IMR-90 (cell line): Measurements from ENCODE around the gene TMC1. TPM values are rescaled to one million over a fixed set of nuclear protein-coding genes. Genes with fewer than 3 reads are reported as not detected.

Source experiments
- ATAC-seq: fragments of 200-7000 bp; cut with Tn5 transposase; 2 replicates; pipeline ENCODE4 v1.9.1; 2020; ENCODE audit warnings: low read depth, mild to moderate bottlenecking, moderate library complexity
- BruUV-seq: library from RNA; stranded (reverse); fragments of 400-500 nt; replicated peaks from 2 replicates; lab custom pipeline; 2021; lab: Mats Ljungman, UMichigan
- CTCF ChIA-PET: fragments of 300-600 bp; formaldehyde crosslinking; extraction: SDS; loops from one replicate; lab custom pipeline; 2021; ENCODE audit warnings: antibody characterized with exemption; lab: Yijun Ruan, JAX
- POLR2A ChIA-PET: fragments of 300-600 bp; sonication (Branson Sonifier 250); formaldehyde crosslinking; loops from one replicate; lab custom pipeline; 2022; ENCODE audit warnings: antibody characterized with exemption; ENCODE audit not compliant: unreplicated experiment; lab: Charles Lee
- DNase-seq: peaks from one replicate; pipeline ENCODE4 v3.0.0; 2013
- H2AFZ ChIP-seq: replicated peaks from 2 replicates; pipeline ENCODE3; 2013; ENCODE audit warnings: low read length, mild to moderate bottlenecking; ENCODE audit not compliant: poor library complexity
- H2AK5ac ChIP-seq: 2 replicates; pipeline ENCODE4 v1.6.1; 2013; ENCODE audit warnings: low read depth, low read length, inconsistent platforms
- H2AK9ac ChIP-seq: replicated peaks from 2 replicates; pipeline ENCODE3; 2013; ENCODE audit warnings: mild to moderate bottlenecking, low read depth, low read length, moderate library complexity; ENCODE audit not compliant: poor library complexity
- H2BK120ac ChIP-seq: 2 replicates; pipeline ENCODE4 v1.6.1; 2013; ENCODE audit warnings: low read depth, low read length, inconsistent platforms
- H2BK15ac ChIP-seq: 3 replicates; pipeline ENCODE4 v1.6.1; 2013; ENCODE audit warnings: low read depth, low read length, inconsistent platforms
- H2BK20ac ChIP-seq: 2 replicates; pipeline ENCODE4 v1.6.1; 2013; ENCODE audit warnings: low read depth, mild to moderate bottlenecking, inconsistent platforms, low read length, moderate library complexity
- H2BK5ac ChIP-seq: 2 replicates; pipeline ENCODE4 v1.6.1; 2013; ENCODE audit warnings: mild to moderate bottlenecking, low read depth, low read length, inconsistent platforms; ENCODE audit not compliant: poor library complexity, severe bottlenecking
- H3K14ac ChIP-seq: replicated peaks from 2 replicates; pipeline ENCODE4 v1.6.1; 2013; ENCODE audit warnings: low read depth, low read length, inconsistent platforms
- H3K18ac ChIP-seq: 2 replicates; pipeline ENCODE4 v1.6.1; 2013; ENCODE audit warnings: low read depth, low read length, control low read depth
- H3K23ac ChIP-seq: 2 replicates; pipeline ENCODE4 v1.6.1; 2013; ENCODE audit warnings: low read depth, low read length, inconsistent platforms
- H3K27ac ChIP-seq: 2 replicates; pipeline ENCODE4 v1.5.1; 2013; ENCODE audit warnings: mild to moderate bottlenecking, control low read depth, low read length; ENCODE audit not compliant: insufficient read depth
- H3K27me3 ChIP-seq: 2 replicates; pipeline ENCODE4 v1.6.1; 2013; ENCODE audit warnings: low read length; ENCODE audit not compliant: control insufficient read depth, insufficient read depth
- H3K36me3 ChIP-seq: 2 replicates; pipeline ENCODE4 v1.6.1; 2013; ENCODE audit warnings: low read length, mixed read lengths; ENCODE audit not compliant: control insufficient read depth, insufficient read depth
- H3K4ac ChIP-seq: 2 replicates; pipeline ENCODE4 v1.6.1; 2013; ENCODE audit warnings: low read depth, low read length, inconsistent platforms
- H3K4me1 ChIP-seq: 2 replicates; pipeline ENCODE4 v1.6.1; 2013; ENCODE audit warnings: low read length, mixed read lengths; ENCODE audit not compliant: control insufficient read depth, insufficient read depth
- H3K4me2 ChIP-seq: 2 replicates; pipeline ENCODE4 v1.6.1; 2013; ENCODE audit warnings: low read depth, mild to moderate bottlenecking, control low read depth, low read length, moderate library complexity
- H3K4me3 ChIP-seq: 2 replicates; pipeline ENCODE4 v1.5.1; 2013; ENCODE audit warnings: low read depth, mild to moderate bottlenecking, control low read depth, low read length, moderate library complexity; ENCODE audit not compliant: insufficient read depth
- H3K56ac ChIP-seq: 2 replicates; pipeline ENCODE4 v1.6.1; 2013; ENCODE audit warnings: low read length, inconsistent platforms; ENCODE audit not compliant: insufficient read depth; ENCODE audit errors: extremely low read depth
- H3K79me1 ChIP-seq, 2 experiments: 2 replicates each; pipeline ENCODE4 v1.6.1; 2013; ENCODE audit warnings: low read length in 2 of 2, inconsistent platforms in 1 of 2, low read depth in 1 of 2
- H3K9ac ChIP-seq: 2 replicates; pipeline ENCODE4 v1.6.1; 2013; ENCODE audit warnings: low read depth, low read length, control low read depth
- H3K9me1 ChIP-seq: 2 replicates; pipeline ENCODE4 v1.6.1; 2013; ENCODE audit warnings: low read length, inconsistent platforms; ENCODE audit not compliant: insufficient read depth
- H3K9me3 ChIP-seq: 2 replicates; pipeline ENCODE4 v1.6.1; 2013; ENCODE audit warnings: low read length; ENCODE audit not compliant: control insufficient read depth, insufficient read depth
- H4K20me1 ChIP-seq: 2 replicates; pipeline ENCODE4 v1.6.1; 2013; ENCODE audit warnings: low read length, inconsistent platforms; ENCODE audit not compliant: insufficient read depth
- H4K5ac ChIP-seq: 2 replicates; pipeline ENCODE4 v1.6.1; 2013; ENCODE audit warnings: mild to moderate bottlenecking, low read depth, low read length, control low read depth
- H4K8ac ChIP-seq, 2 experiments: 2 replicates each; pipeline ENCODE4 v1.6.1; 2013; ENCODE audit warnings: low read depth in 2 of 2, low read length in 2 of 2, control low read depth in 1 of 2, inconsistent platforms in 1 of 2
- H4K91ac ChIP-seq: 2 replicates; pipeline ENCODE4 v1.6.1; 2013; ENCODE audit warnings: low read depth, low read length, inconsistent platforms; ENCODE audit not compliant: insufficient read depth
- CEBPB ChIP-seq: IDR thresholded peaks from 2 replicates; pipeline ENCODE4 v1.6.1; 2012; ENCODE audit warnings: low read depth, low read length, improper control_type of control experiment
- CHD1 ChIP-seq: IDR thresholded peaks from 2 replicates; pipeline ENCODE4 v1.6.1; 2012; ENCODE audit warnings: low read depth, low read length, improper control_type of control experiment
- ELK1 ChIP-seq: fragments of 150-350 bp; IDR thresholded peaks from 2 replicates; pipeline ENCODE4 v1.6.1; 2016; ENCODE audit warnings: low read depth, mild to moderate bottlenecking, low read length, moderate library complexity, borderline replicate concordance
- FOS ChIP-seq: fragments of 150-350 bp; IDR thresholded peaks from 2 replicates; pipeline ENCODE4 v1.6.1; 2016; ENCODE audit warnings: low read depth, low read length
- MAZ ChIP-seq: IDR thresholded peaks from 2 replicates; pipeline ENCODE4 v1.6.1; 2012; ENCODE audit warnings: low read depth, mild to moderate bottlenecking, low read length, improper control_type of control experiment, moderate library complexity, borderline replicate concordance
- MXI1 ChIP-seq: IDR thresholded peaks from 2 replicates; pipeline ENCODE4 v1.6.1; 2012; ENCODE audit warnings: low read depth, mild to moderate bottlenecking, low read length, moderate library complexity, borderline replicate concordance
- NFE2L2 ChIP-seq: fragments of 150-350 bp; IDR thresholded peaks from 2 replicates; pipeline ENCODE4 v1.6.1; 2016; ENCODE audit warnings: low read depth, mild to moderate bottlenecking, low read length
- POLR2A ChIP-seq: IDR thresholded peaks from 2 replicates; pipeline ENCODE4 v1.6.1; 2012; ENCODE audit warnings: mild to moderate bottlenecking, low read depth, low read length
- RCOR1 ChIP-seq: IDR thresholded peaks from 2 replicates; pipeline ENCODE4 v1.6.1; 2012; ENCODE audit warnings: mild to moderate bottlenecking, low read length, improper control_type of control experiment; ENCODE audit not compliant: insufficient replicate concordance
- RFX5 ChIP-seq: IDR thresholded peaks from 2 replicates; pipeline ENCODE4 v1.8.0; 2012; ENCODE audit warnings: low read depth, mild to moderate bottlenecking, low read length, moderate library complexity
- SMC3 ChIP-seq: fragments of 150-350 bp; IDR thresholded peaks from 2 replicates; pipeline ENCODE4 v1.6.1; 2016; ENCODE audit warnings: low read depth, mild to moderate bottlenecking, antibody characterized with exemption, low read length, moderate library complexity
- WGBS, 2 experiments: methylation state at CpG; one replicate each; pipeline versions ENCODE4 v1.1.5 to v1.1.7; 2013; ENCODE audit warnings: missing lambda C conversion rate in 2 of 2; ENCODE audit not compliant: insufficient read length in 1 of 2; ENCODE audit errors: extremely low coverage in 2 of 2; 5-methylcytosine and 5-hydroxymethylcytosine counted together
- dilution Hi-C: fragments of 300-500 bp; cut with HindIII; formaldehyde crosslinking; loops from one replicate; pipeline ENCODE4 v1.14.3; 2018; ENCODE audit warnings: low sequenced_read_pairs; ENCODE audit not compliant: unreplicated experiment
- in situ Hi-C: fragments of 300-500 bp; cut with MboI; formaldehyde crosslinking; loops from 3 replicates; pipeline ENCODE4 v1.14.3; 2019; ENCODE audit warnings: low sequenced_read_pairs, inconsistent platforms, mixed read lengths
- intact Hi-C: fragments of 100-400 bp; cut with micrococcal nuclease; formaldehyde crosslinking; loops from 2 replicates; pipeline ENCODE4 v1.10.0; 2022
- polyA plus RNA-seq, 3 experiments: library from polyadenylated mRNA; depleted of rRNA; stranded (reverse); fragments of >200 nt; gene quantifications; 2 replicates each; pipeline ENCODE4 v1.2.3, GENCODE V29; 2012; ENCODE audit warnings: low replicate concordance in 1 of 3
- total RNA-seq: library from RNA; depleted of rRNA; stranded (reverse); fragments of >200 nt; gene quantifications from 2 replicates; pipeline ENCODE4 v1.2.3, GENCODE V29; 2012
- TF ChIP-seq, protein P1 (sequence below): fragments of 150-350 bp; IDR thresholded peaks from 2 replicates; pipeline ENCODE4 v1.6.1; 2017; ENCODE audit warnings: mild to moderate bottlenecking, antibody characterized with exemption, low read length, low read depth

Gene TMC1
- total and polyA plus RNA-seq, 2 of the 4 experiments (the other 2 are of a cell fraction): not detected

- BruUV-seq: no TSS peak
- no peak overlapping the region for H3K18ac ChIP-seq
- H3K4me3 ChIP-seq: no peak overlapping the region
- H3K27me3 ChIP-seq: no peaks in the 10 kb centered on the region
- ATAC-seq (no peak), DNase-seq (peak; percentile 26)
- no peak overlapping the region for H3K23ac ChIP-seq
- H3K4me1 ChIP-seq: peaks cover 9% of the 10 kb centered on the region
- H3K4ac ChIP-seq: no peak overlapping the region
- H3K56ac ChIP-seq: no peak overlapping the region
- H3K4me2 ChIP-seq: no peak overlapping the region
- H4K20me1 ChIP-seq: no peaks in the 10 kb centered on the region
- H3K9ac ChIP-seq: no peak overlapping the region
- H2AK5ac ChIP-seq: no peak overlapping the region
- no CpG with 5 or more reads among the region's 4 CpGs for WGBS, 2 experiments
- POLR2A ChIA-PET: interaction anchor here (0.6 to 0.9 kb wide), 3 partner anchors 8 to 248 kb away, joined by 3 to 4 read pairs (median 4); no protein-coding TSS in a partner anchor
- 0 out of 2 replicates have a peak, but pooled peaks cover 2% of the 10 kb centered on the region for H3K9me3 ChIP-seq
- intact Hi-C loops: loop anchor here (5.0 kb wide), 1 partner anchor 168 kb away; the partner anchor contains the start of gene ZFAND5
- in situ Hi-C loops: no loop called here
- H3K36me3 ChIP-seq: no peaks in the 10 kb centered on the region
- no peak overlapping the region for H3K14ac ChIP-seq
- H2AFZ ChIP-seq: no peak overlapping the region
- H2BK5ac ChIP-seq: no peak overlapping the region
- no peak overlapping the region for H2BK15ac ChIP-seq
- no peak overlapping the region for H4K8ac ChIP-seq
- no peak overlapping the region for H4K5ac ChIP-seq
- H3K79me1 ChIP-seq: no peaks in the 10 kb centered on the region
- no peak overlapping the region for H3K27ac ChIP-seq
- H2BK120ac ChIP-seq: no peak overlapping the region
- H4K91ac ChIP-seq: no peak overlapping the region
- no peak overlapping the region for H2BK20ac ChIP-seq
- CTCF ChIA-PET: interaction anchor here (0.6 kb wide), 1 partner anchor 46 kb away, joined by 3 read pairs; no protein-coding TSS in a partner anchor
- TF ChIP-seq POLR2A (no peak), RFX5 (no peak), CHD1 (no peak), ELK1 (no peak), MAZ (no peak), MXI1 (no peak), RCOR1 (no peak), CEBPB (no peak), SMC3 (no peak), NFE2L2 (no peak), FOS (no peak)
- TF ChIP-seq, protein P1, sequence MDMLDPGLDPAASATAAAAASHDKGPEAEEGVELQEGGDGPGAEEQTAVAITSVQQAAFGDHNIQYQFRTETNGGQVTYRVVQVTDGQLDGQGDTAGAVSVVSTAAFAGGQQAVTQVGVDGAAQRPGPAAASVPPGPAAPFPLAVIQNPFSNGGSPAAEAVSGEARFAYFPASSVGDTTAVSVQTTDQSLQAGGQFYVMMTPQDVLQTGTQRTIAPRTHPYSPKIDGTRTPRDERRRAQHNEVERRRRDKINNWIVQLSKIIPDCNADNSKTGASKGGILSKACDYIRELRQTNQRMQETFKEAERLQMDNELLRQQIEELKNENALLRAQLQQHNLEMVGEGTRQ: no peak
- H2AK9ac ChIP-seq: no peak overlapping the region
- dilution Hi-C loops: no loop called here
- H3K9me1 ChIP-seq: 0 out of 2 replicates have a peak, but pooled peaks cover 3% of the 10 kb centered on the region
Observed at GRCh38 chr9:72534931-72535330, 13.5 kb downstream of the TMC1 start.
